ENCODE results near the gene ALPP.
"Not testable (repeated sequence)": the region's sequence is repeated elsewhere in the genome, so short reads cannot be mapped to it uniquely, and the experiment has no call there.

ALPP gene

GRCh38 chr2:232418056-232418455 lies 39.5 kb downstream of the ALPP start:
- no peak overlapping the region for H3K4me3 ChIP-seq (ENCODE audit: low read length in 2 of 2)
- peaks cover 0 to 5% of the 10 kb centered on the region in 2 donors for H3K4me1 ChIP-seq (ENCODE audit: control insufficient read depth in 2 of 2, insufficient read depth in 2 of 2, low read length in 2 of 2)
- no peaks in the 10 kb centered on the region for H3K36me3 ChIP-seq (ENCODE audit: control insufficient read depth in 2 of 2, insufficient read depth in 2 of 2, low read length in 2 of 2)
- H3K9ac ChIP-seq (ENCODE audit: low read depth in 1 of 2, low read length in 2 of 2), result no peak overlapping the region
- no peak overlapping the region for H3K27ac ChIP-seq (ENCODE audit: low read depth in 2 of 2, low read length in 2 of 2)
- H3K9me3 ChIP-seq (ENCODE audit: control insufficient read depth in 2 of 2, low read length in 2 of 2), result peaks cover 5 to 6% of the 10 kb centered on the region in 2 donors
- peaks cover 33 to 49% of the 10 kb centered on the region in 2 donors for H3K27me3 ChIP-seq (ENCODE audit: control insufficient read depth in 2 of 2, insufficient read depth in 2 of 2, low read length in 2 of 2)

- Histone ChIP-seq H3K27ac (ENCODE audit: low read depth in 2 of 2, low read length in 2 of 2) (no peak overlapping the region), H3K4me1 (ENCODE audit: control insufficient read depth in 2 of 2, insufficient read depth in 2 of 2, low read length in 2 of 2) (peaks cover 0 to 5% of the 10 kb centered on the region in 2 donors), H3K4me3 (ENCODE audit: low read length in 2 of 2) (no peak overlapping the region), H3K9ac (ENCODE audit: low read depth in 1 of 2, low read length in 2 of 2) (no peak overlapping the region), H3K36me3 (ENCODE audit: control insufficient read depth in 2 of 2, insufficient read depth in 2 of 2, low read length in 2 of 2) (no peaks in the 10 kb centered on the region), H3K9me3 (ENCODE audit: control insufficient read depth in 2 of 2, low read length in 2 of 2) (peaks cover 5 to 6% of the 10 kb centered on the region in 2 donors), H3K27me3 (ENCODE audit: control insufficient read depth in 2 of 2, insufficient read depth in 2 of 2, low read length in 2 of 2) (peaks cover 33 to 49% of the 10 kb centered on the region in 2 donors)
Measured at GRCh38 chr2:232418466-232419244, 40.1 kb downstream of the ALPP start.

- Histone ChIP-seq H3K9me3 (ENCODE audit: control insufficient read depth in 2 of 2, low read length in 2 of 2) (peaks cover 5 to 6% of the 10 kb centered on the region in 2 donors), H3K4me3 (ENCODE audit: low read length in 2 of 2) (no peak overlapping the region), H3K27me3 (ENCODE audit: control insufficient read depth in 2 of 2, insufficient read depth in 2 of 2, low read length in 2 of 2) (peaks cover 33 to 49% of the 10 kb centered on the region in 2 donors), H3K9ac (ENCODE audit: low read depth in 1 of 2, low read length in 2 of 2) (no peak overlapping the region), H3K27ac (ENCODE audit: low read depth in 2 of 2, low read length in 2 of 2) (no peak overlapping the region), H3K4me1 (ENCODE audit: control insufficient read depth in 2 of 2, insufficient read depth in 2 of 2, low read length in 2 of 2) (peaks cover 0 to 5% of the 10 kb centered on the region in 2 donors), H3K36me3 (ENCODE audit: control insufficient read depth in 2 of 2, insufficient read depth in 2 of 2, low read length in 2 of 2) (no peaks in the 10 kb centered on the region)
Measured at GRCh38 chr2:232419245-232420072, 40.9 kb downstream of the ALPP start.

GRCh38 chr2:232420073-232420454 lies 41.5 kb downstream of the ALPP start:
- peaks cover 0 to 5% of the 10 kb centered on the region in 2 donors for H3K4me1 ChIP-seq (ENCODE audit: control insufficient read depth in 2 of 2, insufficient read depth in 2 of 2, low read length in 2 of 2)
- peak overlapping the region in 1 of 2 donors; percentile 13 for H3K4me3 ChIP-seq (ENCODE audit: low read length in 2 of 2)
- H3K9me3 ChIP-seq (ENCODE audit: control insufficient read depth in 2 of 2, low read length in 2 of 2), result peaks cover 5 to 6% of the 10 kb centered on the region in 2 donors
- H3K27ac ChIP-seq (ENCODE audit: low read depth in 2 of 2, low read length in 2 of 2), result no peak overlapping the region
- H3K36me3 ChIP-seq (ENCODE audit: control insufficient read depth in 2 of 2, insufficient read depth in 2 of 2, low read length in 2 of 2), result no peaks in the 10 kb centered on the region
- H3K27me3 ChIP-seq (ENCODE audit: control insufficient read depth in 2 of 2, insufficient read depth in 2 of 2, low read length in 2 of 2), result peaks cover 33 to 49% of the 10 kb centered on the region in 2 donors
- H3K9ac ChIP-seq (ENCODE audit: low read depth in 1 of 2, low read length in 2 of 2), result no peak overlapping the region

- Histone ChIP-seq H3K36me3 (ENCODE audit: control insufficient read depth in 2 of 2, insufficient read depth in 2 of 2, low read length in 2 of 2) (no peaks in the 10 kb centered on the region), H3K27ac (ENCODE audit: low read depth in 2 of 2, low read length in 2 of 2) (no peak overlapping the region), H3K9me3 (ENCODE audit: control insufficient read depth in 2 of 2, low read length in 2 of 2) (peaks cover 5 to 6% of the 10 kb centered on the region in 2 donors), H3K27me3 (ENCODE audit: control insufficient read depth in 2 of 2, insufficient read depth in 2 of 2, low read length in 2 of 2) (peaks cover 33 to 49% of the 10 kb centered on the region in 2 donors), H3K4me3 (ENCODE audit: low read length in 2 of 2) (peak overlapping the region; percentile 10 to 13), H3K4me1 (ENCODE audit: control insufficient read depth in 2 of 2, insufficient read depth in 2 of 2, low read length in 2 of 2) (peaks cover 0 to 5% of the 10 kb centered on the region in 2 donors), H3K9ac (ENCODE audit: low read depth in 1 of 2, low read length in 2 of 2) (peak overlapping the region in 1 of 2 donors; percentile 6)
Measured at GRCh38 chr2:232420463-232421188, 42.1 kb downstream of the ALPP start.

- no peak overlapping the region for H3K27ac ChIP-seq (ENCODE audit: low read depth in 2 of 2, low read length in 2 of 2)
- H3K9me3 ChIP-seq (ENCODE audit: control insufficient read depth in 2 of 2, low read length in 2 of 2), result peaks cover 5 to 6% of the 10 kb centered on the region in 2 donors
- H3K9ac ChIP-seq (ENCODE audit: low read depth in 1 of 2, low read length in 2 of 2), result no peak overlapping the region
- H3K27me3 ChIP-seq (ENCODE audit: control insufficient read depth in 2 of 2, insufficient read depth in 2 of 2, low read length in 2 of 2), result peaks cover 33 to 46% of the 10 kb centered on the region in 2 donors
- no peaks in the 10 kb centered on the region for H3K36me3 ChIP-seq (ENCODE audit: control insufficient read depth in 2 of 2, insufficient read depth in 2 of 2, low read length in 2 of 2)
- H3K4me1 ChIP-seq (ENCODE audit: control insufficient read depth in 2 of 2, insufficient read depth in 2 of 2, low read length in 2 of 2), result peaks cover 0 to 5% of the 10 kb centered on the region in 2 donors
- no peak overlapping the region for H3K4me3 ChIP-seq (ENCODE audit: low read length in 2 of 2)
Measured at GRCh38 chr2:232421189-232421785, 42.7 kb downstream of the ALPP start.

- H3K36me3 ChIP-seq (ENCODE audit: control insufficient read depth in 2 of 2, insufficient read depth in 2 of 2, low read length in 2 of 2), result no peaks in the 10 kb centered on the region
- H3K9me3 ChIP-seq (ENCODE audit: control insufficient read depth in 2 of 2, low read length in 2 of 2), result peaks cover 5 to 6% of the 10 kb centered on the region in 2 donors
- H3K27ac ChIP-seq (ENCODE audit: low read depth in 2 of 2, low read length in 2 of 2), result no peak overlapping the region
- peaks cover 33 to 41% of the 10 kb centered on the region in 2 donors for H3K27me3 ChIP-seq (ENCODE audit: control insufficient read depth in 2 of 2, insufficient read depth in 2 of 2, low read length in 2 of 2)
- peaks cover 0 to 5% of the 10 kb centered on the region in 2 donors for H3K4me1 ChIP-seq (ENCODE audit: control insufficient read depth in 2 of 2, insufficient read depth in 2 of 2, low read length in 2 of 2)
- no peak overlapping the region for H3K4me3 ChIP-seq (ENCODE audit: low read length in 2 of 2)
- H3K9ac ChIP-seq (ENCODE audit: low read depth in 1 of 2, low read length in 2 of 2), result no peak overlapping the region
Measured at GRCh38 chr2:232422051-232422450, 43.5 kb downstream of the ALPP start.

GRCh38 chr2:232422996-232423395 lies 44.4 kb downstream of the ALPP start:
- H3K9ac ChIP-seq (ENCODE audit: low read depth in 1 of 2, low read length in 2 of 2); H3K27ac ChIP-seq (ENCODE audit: low read depth in 2 of 2, low read length in 2 of 2); H3K9me3 ChIP-seq (ENCODE audit: control insufficient read depth in 2 of 2, low read length in 2 of 2); H3K4me1 ChIP-seq (ENCODE audit: control insufficient read depth in 2 of 2, insufficient read depth in 2 of 2, low read length in 2 of 2); H3K36me3 ChIP-seq (ENCODE audit: control insufficient read depth in 2 of 2, insufficient read depth in 2 of 2, low read length in 2 of 2); H3K4me3 ChIP-seq (ENCODE audit: low read length in 2 of 2): not testable (repeated sequence)
- H3K27me3 ChIP-seq (ENCODE audit: control insufficient read depth in 2 of 2, insufficient read depth in 2 of 2, low read length in 2 of 2), result peaks cover 28 to 33% of the 10 kb centered on the region in 2 donors

- H3K4me3 ChIP-seq (ENCODE audit: low read length in 2 of 2); H3K9me3 ChIP-seq (ENCODE audit: control insufficient read depth in 2 of 2, low read length in 2 of 2); H3K4me1 ChIP-seq (ENCODE audit: control insufficient read depth in 2 of 2, insufficient read depth in 2 of 2, low read length in 2 of 2); H3K36me3 ChIP-seq (ENCODE audit: control insufficient read depth in 2 of 2, insufficient read depth in 2 of 2, low read length in 2 of 2); H3K27ac ChIP-seq (ENCODE audit: low read depth in 2 of 2, low read length in 2 of 2); H3K9ac ChIP-seq (ENCODE audit: low read depth in 1 of 2, low read length in 2 of 2): not testable (repeated sequence)
- peaks cover 24 to 30% of the 10 kb centered on the region in 2 donors for H3K27me3 ChIP-seq (ENCODE audit: control insufficient read depth in 2 of 2, insufficient read depth in 2 of 2, low read length in 2 of 2)
Measured at GRCh38 chr2:232423407-232423806, 44.9 kb downstream of the ALPP start.

All from mucosa of rectum (tissue), 2 donors.